ENCODE results near the gene COPS3.

COPS3 gene

GRCh38 chr17:17216236-17216635 lies 64.8 kb downstream of the COPS3 start:
- no peak for DNase-seq (ENCODE audit: low read depth)

GRCh38 chr17:17215575-17215974 lies 65.5 kb downstream of the COPS3 start:
- no peak for DNase-seq (ENCODE audit: low read depth)

DNA sequence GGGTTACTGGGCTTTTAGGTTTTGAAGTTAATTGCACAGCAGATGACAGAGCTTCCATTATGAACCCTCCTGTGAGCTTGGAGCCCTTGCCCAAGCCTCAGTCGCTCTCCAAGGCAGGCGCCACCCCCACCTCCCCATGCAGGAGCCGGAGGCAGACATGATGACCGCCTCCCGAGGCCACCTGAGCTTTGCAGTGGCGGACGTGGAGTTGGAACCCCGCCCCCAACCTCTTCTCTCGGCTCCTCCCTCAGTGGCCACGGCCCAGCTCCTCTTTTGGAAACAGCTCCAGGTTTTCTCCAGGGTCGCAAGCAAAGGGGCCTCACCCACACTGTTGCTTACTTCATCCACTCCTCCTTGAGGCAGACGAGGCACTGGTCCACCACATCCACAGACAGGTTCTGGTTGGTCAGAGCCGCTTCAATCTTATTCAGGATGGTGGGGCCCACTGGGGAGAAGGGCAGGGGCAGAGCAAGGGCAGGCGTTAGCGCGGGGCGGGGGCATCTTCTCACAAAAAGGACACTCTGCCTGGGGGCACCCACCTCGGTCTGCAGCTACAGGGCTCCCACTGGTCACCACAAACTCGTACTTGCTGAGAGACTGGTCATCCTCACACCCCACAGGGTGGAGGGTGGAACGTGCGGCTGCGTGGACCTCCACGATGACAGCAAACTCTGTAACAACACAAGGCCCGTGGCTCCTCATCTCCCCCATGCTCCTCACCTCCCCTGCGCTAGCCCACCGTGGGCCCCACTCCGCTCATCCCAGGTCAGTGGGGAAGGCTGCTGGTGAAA lies 66.2 kb downstream of the COPS3 start:
- DNase-seq (ENCODE audit: low read depth), result no peak

DNA sequence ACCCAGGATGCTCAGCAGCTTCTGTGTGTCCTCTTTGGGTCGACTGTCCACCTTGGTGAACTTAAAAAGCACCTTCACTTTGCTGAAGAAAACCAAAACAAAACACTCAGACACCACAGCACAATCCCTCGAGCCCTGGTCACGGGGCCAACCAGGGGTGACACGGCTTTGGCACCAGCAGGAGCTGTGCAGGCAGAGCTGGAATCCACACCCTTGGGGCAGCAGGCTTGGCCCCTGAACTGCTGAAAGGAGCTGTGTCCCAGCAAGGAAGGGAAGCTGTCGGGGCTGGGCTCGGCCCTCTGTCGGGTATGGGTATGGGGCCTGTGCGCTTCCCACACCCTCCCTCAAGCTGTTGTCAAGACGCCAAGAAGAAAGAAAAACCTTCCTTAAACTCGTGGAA lies 67.3 kb downstream of the COPS3 start:
- no peak for DNase-seq (ENCODE audit: low read depth)

- no peak for DNase-seq (ENCODE audit: low read depth)
These were observed 73.0 kb downstream of the COPS3 start for GRCh38 chr17:17207998-17208397.

- no peak for DNase-seq (ENCODE audit: low read depth)
These were observed 74.1 kb downstream of the COPS3 start for GRCh38 chr17:17206913-17207335.

GRCh38 chr17:17206124-17206912 lies 74.7 kb downstream of the COPS3 start, which contains the start of gene PLD6:
Gene PLD6, minus strand, starts transcription at chr17:17206333. Its CDS starts 47 bp downstream, at chr17:17206286.
- DNase-seq (ENCODE audit: low read depth), result peak; percentile 89

DNA sequence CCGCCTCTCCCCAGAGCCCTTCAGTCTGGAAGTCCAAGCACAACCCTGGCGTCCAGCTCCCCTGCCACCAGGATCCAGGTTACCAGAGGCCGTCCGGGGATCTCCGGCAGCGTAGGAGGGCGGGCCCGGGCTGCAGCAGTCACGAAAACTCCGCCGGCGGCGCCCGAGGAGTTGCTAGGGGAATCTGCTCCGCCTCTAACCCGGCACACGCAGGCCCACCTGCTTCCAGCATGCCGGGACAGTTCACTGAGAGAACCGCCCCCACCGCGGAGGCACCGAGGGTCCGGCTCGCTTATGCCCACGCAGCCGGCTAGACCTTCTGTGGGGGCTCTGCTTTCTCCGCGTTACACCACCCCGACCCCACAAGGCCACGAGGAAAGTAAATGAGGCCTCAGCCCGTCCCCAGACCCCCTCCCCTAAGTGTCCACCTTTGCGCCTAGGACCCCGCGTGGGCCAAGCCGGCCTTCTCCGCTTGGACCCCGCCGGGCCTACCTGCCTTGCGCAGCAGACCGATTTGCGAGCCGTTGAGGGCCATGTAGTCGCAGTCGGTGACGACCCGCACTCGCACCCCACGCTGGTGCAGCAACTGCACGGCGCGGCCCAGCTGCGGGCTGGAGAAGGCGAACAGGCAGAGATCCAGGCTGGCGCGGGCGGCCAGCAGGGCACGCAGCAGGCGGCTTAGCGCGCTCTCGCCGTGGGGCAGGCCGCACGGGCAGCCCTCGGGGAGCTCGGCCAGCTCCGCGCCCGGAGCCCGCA lies 75.5 kb downstream of the COPS3 start:
- DNase-seq (ENCODE audit: low read depth), result peak; percentile 32

- no peak for DNase-seq (ENCODE audit: low read depth)
These were observed 76.3 kb downstream of the COPS3 start for GRCh38 chr17:17204635-17205231.

DNA sequence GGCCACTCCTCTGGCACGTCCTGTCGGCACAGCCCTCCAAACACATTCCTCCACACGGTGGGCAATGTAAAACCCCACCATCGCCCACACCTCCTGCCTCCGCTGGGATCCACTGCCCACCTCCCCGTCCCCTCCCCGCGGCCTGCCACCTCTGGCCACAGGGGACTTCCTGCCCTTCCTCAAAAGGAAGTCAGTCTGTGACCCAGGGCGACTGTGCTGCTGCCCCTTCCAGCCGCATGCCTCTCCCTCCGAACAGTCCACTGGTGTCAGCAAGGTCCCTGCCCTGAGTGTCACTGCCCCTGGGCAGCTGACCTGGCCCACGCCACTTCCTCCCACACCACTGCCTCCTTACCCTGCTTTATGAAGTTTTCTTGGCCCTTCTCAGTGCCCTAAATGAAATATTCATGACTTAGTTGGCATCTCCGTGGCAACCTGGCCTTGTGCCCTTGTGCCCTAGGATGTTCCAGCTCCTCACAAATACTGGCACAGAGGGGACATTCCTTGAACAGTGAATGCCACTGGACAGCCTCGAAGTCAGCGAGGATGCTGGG lies 76.9 kb downstream of the COPS3 start:
- DNase-seq (ENCODE audit: low read depth), result no peak

DNA sequence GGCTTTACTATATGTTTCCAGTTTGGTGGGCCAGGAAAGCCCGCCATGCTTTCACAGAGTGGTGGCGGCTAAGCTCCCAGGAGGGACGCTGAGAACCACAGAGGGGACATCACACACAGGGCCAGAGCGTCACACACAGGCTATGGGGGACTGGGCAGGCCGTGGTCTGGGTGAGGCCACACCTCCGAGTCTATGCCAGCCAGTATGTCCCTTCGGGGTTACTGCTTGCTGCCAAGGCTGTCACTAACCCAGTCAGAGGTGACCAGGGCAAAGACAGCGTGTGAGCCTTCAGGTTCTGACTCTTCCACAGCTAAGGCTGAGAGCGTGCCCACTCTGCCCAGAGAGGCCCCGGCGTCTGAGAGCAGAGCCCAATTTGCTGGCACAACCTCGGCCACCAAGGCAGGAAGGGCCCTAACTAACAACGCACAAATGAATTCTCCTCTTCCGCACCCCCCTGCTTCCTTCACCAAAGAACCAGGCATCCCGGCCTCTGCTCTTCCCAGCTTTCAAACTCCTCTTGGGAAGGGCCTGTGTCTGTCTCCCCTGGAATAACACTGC lies 77.8 kb downstream of the COPS3 start:
- DNase-seq (ENCODE audit: low read depth), result no peak

- DNase-seq (ENCODE audit: low read depth), result no peak
These were observed 79.1 kb downstream of the COPS3 start for GRCh38 chr17:17201907-17202306.

DNA sequence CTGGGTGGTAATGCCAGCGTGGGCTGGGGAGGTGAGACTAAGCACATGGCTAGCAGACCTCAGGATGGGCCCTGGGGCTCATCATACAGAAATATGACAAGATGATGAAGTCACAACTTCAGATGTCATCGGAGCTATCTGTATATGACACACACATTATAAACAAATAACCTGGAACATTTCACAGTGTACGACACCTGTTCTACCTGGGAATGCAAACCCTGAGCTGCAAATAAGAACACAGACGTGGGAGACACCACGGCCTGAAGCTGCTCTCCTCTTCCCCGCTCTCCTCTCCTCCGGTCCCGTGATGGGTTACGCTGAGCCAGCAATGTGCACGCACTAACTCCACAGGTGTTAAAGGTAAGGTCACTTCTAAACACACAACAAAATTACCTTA lies 79.8 kb downstream of the COPS3 start:
- no peak for DNase-seq (ENCODE audit: low read depth)

GRCh38 chr17:17200831-17201230 lies 80.2 kb downstream of the COPS3 start:
- no peak for DNase-seq (ENCODE audit: low read depth)

DNA sequence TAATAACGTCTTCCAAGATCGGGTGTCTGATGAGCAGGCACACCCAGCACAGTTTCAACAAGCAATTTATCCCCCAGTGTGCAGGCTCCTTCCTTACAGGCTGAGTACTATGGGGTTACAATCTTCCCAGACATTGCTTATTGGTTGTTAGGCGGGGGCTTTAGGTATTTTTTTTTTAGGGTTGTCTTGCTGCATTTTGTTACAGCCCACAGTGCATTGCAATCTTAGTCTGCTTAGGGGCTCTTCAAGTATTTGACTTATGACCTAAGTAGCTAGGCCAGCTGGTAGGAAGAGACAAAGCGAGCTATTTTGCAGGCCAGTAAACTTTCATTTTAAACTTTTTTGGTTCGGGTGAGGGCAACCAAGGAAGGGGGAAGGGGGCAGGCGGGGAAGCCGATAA lies 80.7 kb downstream of the COPS3 start:
- no peak for DNase-seq (ENCODE audit: low read depth)

DNA sequence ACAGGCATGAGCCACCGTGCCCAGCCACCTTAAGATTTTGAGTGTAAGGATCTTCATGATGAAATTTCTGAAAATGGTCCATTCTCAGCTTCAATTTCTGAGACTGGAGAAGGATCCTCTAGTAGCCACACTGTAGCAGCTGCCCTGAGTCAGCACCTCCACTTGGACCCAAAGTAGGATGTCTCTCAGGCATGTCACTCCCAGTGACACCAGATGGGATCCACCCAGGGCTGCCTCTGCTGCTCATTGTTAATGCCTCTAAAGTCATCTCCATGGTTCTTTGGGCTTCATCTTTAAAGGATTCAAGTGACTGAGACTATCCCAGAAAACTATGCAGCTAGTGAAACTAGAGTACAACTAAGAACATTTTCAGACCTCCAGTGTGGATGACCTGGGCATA lies 82.8 kb downstream of the COPS3 start:
- DNase-seq (ENCODE audit: low read depth), result no peak

DNA sequence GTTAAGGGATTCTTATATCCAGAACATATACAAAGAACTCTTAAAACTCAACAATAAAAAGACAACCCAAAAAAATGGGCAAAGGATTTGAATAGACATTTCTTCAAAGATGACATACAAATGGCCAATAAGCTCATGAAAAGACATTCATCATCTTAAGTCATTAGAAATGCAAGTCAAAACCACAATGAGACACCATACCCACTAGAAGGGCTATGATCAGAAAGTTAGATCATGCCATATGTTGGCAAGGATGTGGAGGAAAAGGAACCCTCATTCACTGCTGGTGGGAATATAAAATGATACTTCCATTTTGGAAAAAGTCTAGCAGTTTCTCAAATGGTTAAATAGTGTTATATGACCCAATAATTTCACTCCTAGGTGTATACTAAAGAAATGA lies 84.3 kb downstream of the COPS3 start:
- no peak for DNase-seq (ENCODE audit: low read depth)

Data from CMK (cell line).